Measurements from ENCODE around the gene ZNF750.

- TF ChIP-seq POLR2A (IDR thresholded peaks at IDR 0.05; ENCODE audit: low read depth, low read length), result no peak
- TF ChIP-seq POLR2AphosphoS5 (IDR thresholded peaks at IDR 0.05; ENCODE audit: low read depth, low read length), result no peak
Measured at GRCh38 chr17:82788206-82789001, 51.4 kb downstream of the ZNF750 start.

Data from GM12892 (cell line).